ENCODE data around the gene KRT39.

GRCh38 chr17:40961591-40961990 is 5.2 kb downstream of the KRT39 start:
- TF ChIP-seq POLR2A (IDR thresholded peaks at IDR 0.05) = no peak
- no peak for TF ChIP-seq CTCF (IDR thresholded peaks at IDR 0.05)
